HUES64 (cell line): ENCODE measurements around the gene RBBP7. TPM values are rescaled to one million over a fixed set of nuclear protein-coding genes. Genes with fewer than 3 reads are reported as not detected.

Experiments used
- H3K27ac ChIP-seq: 2 replicates; pipeline ENCODE4 v1.7.0; 2013; ENCODE audit warnings: low read depth, low read length, inconsistent platforms
- H3K27me3 ChIP-seq: 2 replicates; pipeline ENCODE4 v1.6.1; 2013; ENCODE audit warnings: mild to moderate bottlenecking, low read length; ENCODE audit not compliant: insufficient read depth
- H3K36me3 ChIP-seq: 2 replicates; pipeline ENCODE4 v1.6.1; 2013; ENCODE audit warnings: mild to moderate bottlenecking, low read length; ENCODE audit not compliant: insufficient read depth
- H3K4me1 ChIP-seq: 2 replicates; pipeline ENCODE4 v1.6.1; 2013; ENCODE audit warnings: mild to moderate bottlenecking, low read length, moderate library complexity; ENCODE audit not compliant: insufficient read depth
- H3K4me3 ChIP-seq: 2 replicates; pipeline ENCODE4 v1.5.1; 2013; ENCODE audit warnings: mild to moderate bottlenecking, low read length, moderate library complexity
- H3K9ac ChIP-seq: 2 replicates; pipeline ENCODE4 v1.6.1; 2013; ENCODE audit warnings: mild to moderate bottlenecking, low read depth, low read length
- H3K9me3 ChIP-seq: 2 replicates; pipeline ENCODE4 v1.6.1; 2013; ENCODE audit warnings: low read depth, low read length; ENCODE audit not compliant: insufficient read depth
- WGBS: fragments of 150-250, 120-280 bp; methylation state at CpG from one replicate; pipeline ENCODE4 v1.1.7; 2013; ENCODE audit warnings: missing lambda C conversion rate; 5-methylcytosine and 5-hydroxymethylcytosine counted together
- polyA plus RNA-seq, 2 experiments: library from polyadenylated mRNA; stranded (reverse); fragments of 50-300 nt; gene quantifications; one replicate each; pipeline ENCODE4 v1.2.3, GENCODE V29; 2013

Gene RBBP7
- 105 TPM for polyA plus RNA-seq (2013, experiment 1 of 2)
- 120 TPM for polyA plus RNA-seq (2013, experiment 2 of 2)

GRCh38 chrX:16870095-16870861 lies at the start of gene RBBP7:
Gene RBBP7, minus strand, starts transcription at chrX:16870362. Its CDS starts 309 bp downstream, at chrX:16870053.
- Histone ChIP-seq H3K27ac (peak within 1 kb of the TSS; percentile 99), H3K27me3 (no peaks in the 10 kb centered on the region; the same call in 1 of the 2 replicates), H3K9me3 (no peaks in the 10 kb centered on the region), H3K4me3 (peak within 1 kb of the TSS; percentile 77), H3K36me3 (peaks cover 24% of the 10 kb centered on the region), H3K4me1 (0 out of 2 replicates have a peak, but pooled peaks cover 5% of the 10 kb centered on the region), H3K9ac (peak within 1 kb of the TSS; percentile 96)
- WGBS = under 1% methylated on average over 71 of the region's 84 CpGs

GRCh38 chrX:16918979-16919378 lies 48.8 kb upstream of the RBBP7 start:
- Histone ChIP-seq H3K9ac (no peak overlapping the region), H3K4me1 (0 out of 2 replicates have a peak, but pooled peaks cover 5% of the 10 kb centered on the region), H3K27ac (no peak overlapping the region), H3K36me3 (no peaks in the 10 kb centered on the region), H3K9me3 (no peaks in the 10 kb centered on the region), H3K27me3 (no peaks in the 10 kb centered on the region), H3K4me3 (no peak overlapping the region)

GRCh38 chrX:16917120-16917519 lies 47.0 kb upstream of the RBBP7 start:
- Histone ChIP-seq H3K36me3 (no peaks in the 10 kb centered on the region), H3K27me3 (no peaks in the 10 kb centered on the region), H3K27ac (no peak overlapping the region), H3K9ac (no peak overlapping the region), H3K4me3 (no peak overlapping the region), H3K4me1 (0 out of 2 replicates have a peak, but pooled peaks cover 5% of the 10 kb centered on the region), H3K9me3 (no peaks in the 10 kb centered on the region)
- 89% methylated on average over 5 of the region's 6 CpGs for WGBS

- H3K36me3 ChIP-seq = no peaks in the 10 kb centered on the region
- H3K4me1 ChIP-seq = 0 out of 2 replicates have a peak, but pooled peaks cover 5% of the 10 kb centered on the region
- no peaks in the 10 kb centered on the region for H3K27me3 ChIP-seq
- H3K9me3 ChIP-seq = no peaks in the 10 kb centered on the region
- no peak overlapping the region for H3K27ac ChIP-seq
- no peak overlapping the region for H3K9ac ChIP-seq
- 100% methylated on average over 2 of the region's 5 CpGs for WGBS
- H3K4me3 ChIP-seq = no peak overlapping the region
Observed at GRCh38 chrX:16916561-16916960, 46.4 kb upstream of the RBBP7 start.

- H3K9ac ChIP-seq = no peak overlapping the region
Observed at GRCh38 chrX:16914058-16914457, 43.9 kb upstream of the RBBP7 start.

GRCh38 chrX:16910376-16910775 lies 40.2 kb upstream of the RBBP7 start:
- Histone ChIP-seq H3K27me3 (no peaks in the 10 kb centered on the region), H3K36me3 (no peaks in the 10 kb centered on the region), H3K9ac (no peak overlapping the region), H3K27ac (no peak overlapping the region), H3K4me3 (no peak overlapping the region), H3K4me1 (no peaks in the 10 kb centered on the region), H3K9me3 (no peaks in the 10 kb centered on the region)
- WGBS = 94% methylated on average over 1 of the region's 1 CpG

More at GRCh38 chrX:16914058-16914457, 43.9 kb upstream of the RBBP7 start:
- Histone ChIP-seq H3K4me3 (no peak overlapping the region), H3K9me3 (no peaks in the 10 kb centered on the region), H3K27ac (no peak overlapping the region), H3K4me1 (0 out of 2 replicates have a peak, but pooled peaks cover 5% of the 10 kb centered on the region), H3K27me3 (no peaks in the 10 kb centered on the region), H3K36me3 (no peaks in the 10 kb centered on the region)
- WGBS = 93% methylated on average over 3 of the region's 3 CpGs

GRCh38 chrX:16903274-16904022 lies 33.3 kb upstream of the RBBP7 start:
- H3K9ac ChIP-seq = no peak overlapping the region
- no peaks in the 10 kb centered on the region for H3K36me3 ChIP-seq
- 95% methylated on average over 7 of the region's 8 CpGs for WGBS
- no peak overlapping the region for H3K4me3 ChIP-seq
- H3K27ac ChIP-seq = no peak overlapping the region
- no peaks in the 10 kb centered on the region for H3K27me3 ChIP-seq
- no peaks in the 10 kb centered on the region for H3K4me1 ChIP-seq
- no peaks in the 10 kb centered on the region for H3K9me3 ChIP-seq

GRCh38 chrX:16897445-16897844 lies 27.3 kb upstream of the RBBP7 start:
- H3K27me3 ChIP-seq = no peaks in the 10 kb centered on the region
- no peak overlapping the region for H3K27ac ChIP-seq
- no peak overlapping the region for H3K9ac ChIP-seq
- H3K4me3 ChIP-seq = no peak overlapping the region
- H3K9me3 ChIP-seq = no peaks in the 10 kb centered on the region
- no peaks in the 10 kb centered on the region for H3K36me3 ChIP-seq
- H3K4me1 ChIP-seq = no peaks in the 10 kb centered on the region
- WGBS = 89% methylated on average over 2 of the region's 2 CpGs

GRCh38 chrX:16892504-16893362 lies 22.6 kb upstream of the RBBP7 start:
- Histone ChIP-seq H3K4me1 (no peaks in the 10 kb centered on the region), H3K27ac (no peak overlapping the region), H3K9me3 (no peaks in the 10 kb centered on the region), H3K36me3 (no peaks in the 10 kb centered on the region), H3K4me3 (no peak overlapping the region), H3K9ac (0 out of 2 replicates have a peak overlapping the region, but pooled peaks have one; percentile 29), H3K27me3 (no peaks in the 10 kb centered on the region)
- 26% methylated on average over 7 of the region's 9 CpGs for WGBS

- no peak overlapping the region for H3K9ac ChIP-seq
- no peaks in the 10 kb centered on the region for H3K4me1 ChIP-seq
- H3K9me3 ChIP-seq = no peaks in the 10 kb centered on the region
- WGBS = no CpG with 5 or more reads among the region's 1 CpG
- peaks cover 5% of the 10 kb centered on the region; the same call in 1 of the 2 replicates for H3K27me3 ChIP-seq
- H3K4me3 ChIP-seq = no peak overlapping the region
- H3K36me3 ChIP-seq = no peaks in the 10 kb centered on the region
- no peak overlapping the region for H3K27ac ChIP-seq
Observed at GRCh38 chrX:16885628-16886027, 15.5 kb upstream of the RBBP7 start.
